GM19328 (cell line): Measurements from ENCODE around the gene CCDC91.

Experiments used
- ATAC-seq: cut with Tn5 transposase; IDR thresholded peaks from one replicate; pipeline ENCODE4 v1.9.1; 2021; ENCODE audit warnings: mild to moderate bottlenecking, moderate library complexity; ENCODE audit not compliant: unreplicated experiment

Gene CCDC91

DNA sequence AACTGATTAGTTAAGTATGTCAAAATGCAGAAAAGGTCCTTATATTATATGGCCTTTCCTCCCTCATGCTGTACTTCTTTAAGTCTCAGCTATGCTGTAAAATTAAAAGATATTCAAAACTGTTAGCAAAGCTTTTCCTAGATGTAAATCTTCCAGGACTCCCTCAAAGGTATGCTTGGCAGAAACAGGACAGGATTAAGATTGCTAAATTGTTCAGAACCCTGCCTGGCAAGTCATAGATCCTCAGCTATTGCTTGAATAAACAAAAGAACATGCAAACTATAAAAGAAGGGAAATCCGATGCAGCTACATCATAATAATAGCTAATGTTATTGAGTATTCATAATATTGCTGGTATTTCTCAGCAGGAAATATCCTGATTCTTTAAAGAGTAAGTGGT lies 322.6 kb downstream of the CCDC91 start:
- no peak for ATAC-seq

DNA sequence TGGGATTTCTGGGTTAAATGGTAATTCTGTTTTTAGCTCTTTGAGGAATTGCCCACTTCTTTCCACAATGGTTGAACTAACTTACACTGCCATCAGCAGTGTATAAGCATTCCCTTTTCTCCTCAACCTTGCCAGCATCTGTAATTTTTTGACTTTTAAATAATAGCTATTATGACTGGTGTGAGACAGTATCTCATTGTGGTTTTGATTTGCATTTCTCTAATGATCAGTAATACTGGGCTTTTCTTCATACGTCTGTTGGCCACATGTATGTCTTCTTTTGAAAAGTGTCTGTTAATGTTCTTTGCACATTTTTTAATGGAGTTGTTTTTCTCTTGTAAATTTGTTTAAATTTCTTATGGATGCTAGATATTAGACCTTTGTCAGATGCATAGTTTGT lies 323.7 kb downstream of the CCDC91 start:
- no peak for ATAC-seq

DNA sequence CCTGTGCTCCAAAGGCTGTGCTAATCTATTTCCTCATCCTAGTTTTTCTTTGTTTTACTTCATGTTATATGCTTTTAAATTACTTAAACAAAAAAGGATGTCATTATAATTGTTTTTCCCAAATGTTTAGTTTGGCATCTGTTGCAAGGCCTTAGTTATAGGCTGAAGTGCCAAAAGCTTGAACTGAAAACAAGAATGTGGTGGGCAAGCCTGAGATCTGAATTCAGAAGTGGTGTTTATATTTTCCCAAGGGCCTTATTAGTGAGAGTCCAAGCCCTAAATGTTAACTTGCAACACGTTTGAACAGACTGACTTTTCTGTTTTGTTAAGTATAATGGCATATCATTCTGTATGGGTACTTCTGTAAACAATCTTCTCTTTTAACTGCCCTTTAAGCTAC lies 326.8 kb downstream of the CCDC91 start:
- no peak for ATAC-seq

DNA sequence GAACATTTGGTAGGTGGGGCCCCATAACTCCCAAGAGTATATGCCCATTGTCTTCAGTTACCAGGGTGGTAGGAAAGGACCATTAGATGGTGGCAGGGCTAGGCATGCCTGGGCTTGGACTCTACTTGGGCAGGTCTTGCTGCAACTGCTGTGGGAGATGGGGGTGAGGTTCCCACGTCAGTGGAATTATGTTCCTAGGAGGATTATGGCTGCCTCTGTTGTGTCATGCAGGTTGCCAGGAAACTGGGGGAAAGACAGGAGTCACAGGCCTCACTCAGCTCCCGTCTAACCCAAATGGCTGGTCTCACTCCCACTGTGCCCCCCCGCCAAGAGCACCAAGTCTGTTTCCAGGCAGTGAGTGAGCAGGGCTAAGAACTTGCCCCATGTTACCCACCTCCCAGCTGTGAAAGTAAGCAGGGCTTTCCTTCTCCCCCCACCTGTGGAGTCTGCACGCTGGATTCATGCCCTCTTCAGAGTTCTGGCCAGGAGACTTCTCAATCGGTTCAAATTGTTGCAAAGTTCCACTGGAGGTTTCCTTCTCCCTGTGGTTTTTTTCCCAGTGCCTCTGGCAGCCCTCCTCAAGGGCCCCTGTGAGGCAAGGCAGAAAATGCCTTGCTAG lies 337.5 kb downstream of the CCDC91 start:
- ATAC-seq: no peak

DNA sequence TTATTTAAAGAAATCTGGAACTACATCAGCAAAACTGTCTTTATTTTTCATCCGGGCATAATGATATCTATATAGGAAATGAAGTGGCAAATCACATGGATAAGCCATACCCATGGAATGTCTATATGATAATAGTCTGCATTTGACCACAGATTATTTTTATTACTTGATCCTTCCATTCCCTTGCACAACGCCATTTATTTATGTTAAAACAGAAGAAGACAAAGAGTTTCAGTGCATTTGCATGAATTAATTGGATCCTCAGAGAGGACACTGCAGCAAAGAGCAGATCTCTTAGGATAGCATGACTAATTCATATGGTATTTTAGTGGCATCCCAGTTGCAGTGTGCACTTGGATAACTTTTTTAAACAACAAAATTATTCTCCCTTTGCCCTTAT lies 345.0 kb downstream of the CCDC91 start:
- no peak for ATAC-seq

DNA sequence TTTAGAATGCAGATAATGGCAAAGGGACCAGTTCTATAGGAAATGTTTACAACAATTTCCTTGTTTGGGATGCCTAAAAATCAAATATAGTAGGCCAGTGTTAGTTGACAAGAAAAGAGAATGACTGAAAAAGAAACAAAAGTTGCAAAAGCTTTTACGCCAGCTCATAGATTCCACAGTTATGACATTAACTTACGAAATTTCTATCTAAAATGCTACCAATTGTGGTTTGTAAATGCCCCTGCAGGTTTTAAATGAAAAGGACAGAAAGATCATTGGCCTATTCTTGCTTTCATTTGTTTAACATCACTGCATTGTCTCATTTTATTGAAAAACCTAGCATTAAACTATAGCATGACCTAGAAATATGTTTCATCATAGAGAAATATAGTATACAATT lies 345.8 kb downstream of the CCDC91 start:
- ATAC-seq: no peak

DNA sequence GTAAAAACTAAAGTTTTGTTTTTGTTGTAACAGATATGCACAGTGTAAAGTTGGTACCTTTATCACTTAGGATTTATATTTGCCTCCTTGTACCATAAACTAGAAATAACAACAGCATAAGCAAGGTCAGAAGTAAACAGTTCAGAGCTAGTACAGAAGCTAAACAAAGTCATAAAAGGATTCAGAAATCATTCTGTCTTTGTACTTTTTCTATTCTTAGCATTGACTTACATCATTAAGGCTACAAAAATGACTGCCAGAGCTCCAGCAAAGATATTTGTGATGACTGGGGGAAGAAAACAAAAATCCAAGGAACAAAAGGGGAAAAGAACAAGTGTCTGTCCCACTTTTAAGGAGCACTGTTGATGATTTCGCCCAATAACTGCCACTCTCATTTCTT lies 347.2 kb downstream of the CCDC91 start:
- ATAC-seq: no peak

DNA sequence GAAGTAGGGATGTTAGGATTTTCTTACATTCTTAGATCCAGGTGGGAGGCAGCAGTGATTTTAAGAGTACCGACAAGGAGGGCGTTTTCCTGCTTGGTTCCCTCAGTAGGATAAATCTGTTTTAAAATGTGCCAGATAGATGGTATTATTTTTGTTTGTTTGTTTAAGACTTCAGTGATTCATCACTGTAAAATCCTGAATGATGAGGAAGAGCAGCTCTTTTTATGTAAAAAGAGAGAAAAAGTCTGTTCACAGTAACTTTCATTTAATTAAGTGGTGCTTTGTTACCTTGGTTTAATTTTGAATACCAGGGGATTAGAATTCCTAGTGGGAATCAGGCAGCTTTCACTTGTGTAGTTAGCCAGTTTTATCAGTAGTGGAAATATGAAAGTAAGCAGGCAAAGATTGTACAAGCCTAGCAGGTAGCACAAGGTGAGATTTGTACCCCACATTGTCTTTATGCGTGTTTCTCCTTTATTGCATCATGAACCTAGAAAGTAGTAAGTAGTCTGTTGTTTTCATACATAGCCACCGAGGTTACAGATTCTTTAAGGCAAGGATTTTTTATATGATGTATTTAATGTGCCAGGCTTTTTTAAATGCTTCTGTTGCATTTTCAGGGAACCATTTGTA lies 349.6 kb downstream of the CCDC91 start:
- ATAC-seq: no peak

DNA sequence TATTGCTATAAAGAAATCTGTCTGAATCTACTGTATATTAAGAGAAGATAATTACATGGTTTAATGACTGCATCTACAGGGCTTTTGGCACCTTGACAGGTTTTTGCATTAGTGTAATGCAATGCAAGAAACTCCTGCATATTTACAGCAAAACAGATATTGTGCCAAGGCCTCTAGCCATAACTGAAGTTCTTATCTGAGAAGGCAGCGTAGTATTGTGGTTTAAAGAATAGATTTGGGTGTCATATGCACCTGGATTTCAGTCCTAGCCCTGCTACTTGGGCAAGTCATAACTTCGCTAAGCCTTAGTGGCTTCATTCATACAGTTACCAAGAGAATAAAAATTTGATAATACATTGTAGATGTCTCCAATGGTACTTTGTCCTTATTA lies 350.1 kb downstream of the CCDC91 start:
- ATAC-seq: no peak

DNA sequence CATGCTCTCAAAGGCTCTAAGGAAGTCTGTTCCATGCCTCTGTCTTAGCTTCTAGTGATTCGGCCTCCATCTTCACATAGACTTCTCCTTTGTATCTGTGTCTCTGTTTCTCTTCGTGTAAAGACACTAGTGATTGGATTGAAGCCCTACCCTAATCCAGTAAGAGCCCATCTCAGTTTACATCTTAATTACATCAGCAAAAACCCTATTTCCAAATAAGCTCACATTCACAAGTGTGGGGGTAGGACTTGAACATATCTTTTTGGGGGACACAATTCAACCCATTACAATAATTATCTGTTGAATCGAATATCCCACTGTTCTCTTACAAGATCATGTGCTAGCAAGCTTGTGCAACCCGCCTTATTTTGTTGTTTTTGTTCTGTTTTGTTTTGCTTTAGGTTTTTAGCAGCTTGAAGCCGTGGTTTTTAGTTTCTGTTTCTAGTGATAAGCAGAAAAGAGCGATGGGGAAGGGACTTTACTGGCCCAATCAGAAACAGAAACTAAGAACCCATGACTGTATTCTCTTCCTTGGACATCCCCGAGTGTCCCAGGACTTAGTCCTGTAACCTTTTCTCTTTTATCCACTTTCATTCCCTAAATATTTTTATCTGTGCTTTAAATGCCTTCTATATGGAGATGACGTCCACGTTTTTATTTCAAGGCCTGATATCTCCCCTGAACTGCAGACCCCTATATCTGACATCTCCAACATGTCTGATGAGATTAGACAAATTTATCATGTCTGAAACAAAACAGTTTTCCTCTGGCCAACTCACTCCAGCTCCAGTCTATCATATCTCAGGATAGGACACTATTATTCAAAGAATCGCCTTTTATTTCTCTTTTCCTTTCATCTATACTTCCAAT lies 353.0 kb downstream of the CCDC91 start:
- ATAC-seq: no peak

DNA sequence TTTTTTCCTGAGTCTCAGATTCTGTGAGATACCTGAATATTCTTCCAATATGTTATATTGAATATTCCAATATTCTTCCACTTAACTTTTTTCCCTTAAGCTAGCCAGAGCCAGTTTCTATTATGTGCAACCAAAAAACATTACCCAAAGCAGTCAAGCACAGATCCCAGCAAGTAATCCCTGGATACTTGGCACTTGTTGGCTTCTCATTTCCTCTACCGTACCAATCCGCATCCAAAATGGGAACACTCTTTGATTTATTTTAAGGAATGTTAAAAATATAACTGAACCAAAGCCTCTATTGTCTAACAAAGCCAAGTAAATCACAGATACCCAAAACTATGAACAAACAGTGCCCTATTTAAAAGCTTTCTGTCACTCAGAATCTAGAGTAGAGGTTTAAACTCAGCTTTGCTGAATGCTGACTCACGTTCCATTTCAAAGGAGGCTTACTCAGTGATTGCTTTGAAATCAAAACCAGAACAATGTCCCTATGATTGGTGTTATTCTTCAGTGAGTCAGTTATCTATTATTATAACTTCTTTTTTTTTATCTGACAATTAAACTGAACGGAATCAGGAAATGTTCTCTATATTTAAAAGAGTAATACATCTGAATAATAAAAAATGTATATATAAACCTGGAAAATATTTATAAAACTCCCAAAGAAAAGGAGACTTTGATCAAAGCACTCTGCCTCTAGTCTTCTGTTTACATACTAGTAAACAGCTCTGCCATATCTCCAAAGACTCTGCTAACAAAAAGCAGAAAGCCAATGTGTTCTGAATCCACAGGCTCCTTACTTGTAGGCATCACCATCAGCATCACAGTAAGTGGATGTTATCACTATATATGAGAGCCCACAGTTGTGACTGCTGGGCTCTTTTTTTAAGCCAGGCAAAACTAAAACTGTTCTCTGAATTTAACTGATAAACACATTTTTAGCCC lies 360.8 kb downstream of the CCDC91 start:
- no peak for ATAC-seq

DNA sequence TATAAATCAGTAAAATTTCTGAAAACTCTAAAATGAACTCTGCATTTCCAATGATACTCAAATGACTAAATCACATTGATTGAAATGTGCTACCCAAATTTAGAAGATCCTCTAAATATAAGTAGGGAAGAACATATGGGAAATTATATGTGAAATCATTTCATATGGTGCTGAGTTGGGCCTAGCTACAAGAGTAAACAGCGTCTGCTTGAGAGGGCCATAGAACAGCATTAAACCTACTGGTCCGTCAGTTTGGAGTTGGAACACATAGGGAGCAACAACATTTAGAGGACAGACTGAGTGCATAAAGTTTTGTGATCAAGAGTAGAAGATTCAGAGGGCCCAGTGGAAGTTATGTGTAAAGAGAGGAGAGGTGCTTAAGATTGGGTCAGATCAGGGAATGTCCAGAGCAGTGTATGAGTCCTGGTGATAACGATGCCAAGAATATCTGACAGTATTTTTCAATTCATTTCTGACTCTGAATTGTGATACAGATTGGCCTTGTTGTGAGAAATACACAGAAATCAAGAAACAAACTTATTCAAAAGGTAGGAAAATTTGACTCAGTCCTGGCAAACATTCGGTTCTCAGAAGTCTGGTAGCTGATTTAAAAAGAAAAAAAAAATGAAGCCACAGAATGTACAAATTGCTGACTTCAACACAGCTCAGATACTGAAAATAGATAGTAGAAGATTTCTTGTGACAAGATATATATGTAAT lies 362.2 kb downstream of the CCDC91 start:
- ATAC-seq: no peak

DNA sequence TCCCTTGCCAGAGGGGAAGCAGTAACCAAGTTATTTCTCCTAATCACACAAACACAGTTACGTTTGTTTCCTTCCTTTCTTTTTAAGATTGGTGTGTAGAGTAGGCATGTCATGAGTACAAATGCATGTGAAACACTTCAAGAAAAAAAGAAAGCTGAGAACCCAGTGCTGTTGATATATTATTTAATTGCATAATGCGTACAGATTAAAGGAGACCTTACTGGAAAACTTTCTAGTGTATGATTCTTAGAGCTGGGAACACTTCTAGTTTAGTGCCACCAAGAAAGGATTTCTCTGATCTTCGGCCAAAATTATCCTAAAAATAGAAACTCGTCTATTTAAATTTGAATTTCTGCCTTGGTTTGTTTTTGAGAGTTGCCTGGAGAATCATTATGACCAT lies 365.5 kb downstream of the CCDC91 start:
- no peak for ATAC-seq

DNA sequence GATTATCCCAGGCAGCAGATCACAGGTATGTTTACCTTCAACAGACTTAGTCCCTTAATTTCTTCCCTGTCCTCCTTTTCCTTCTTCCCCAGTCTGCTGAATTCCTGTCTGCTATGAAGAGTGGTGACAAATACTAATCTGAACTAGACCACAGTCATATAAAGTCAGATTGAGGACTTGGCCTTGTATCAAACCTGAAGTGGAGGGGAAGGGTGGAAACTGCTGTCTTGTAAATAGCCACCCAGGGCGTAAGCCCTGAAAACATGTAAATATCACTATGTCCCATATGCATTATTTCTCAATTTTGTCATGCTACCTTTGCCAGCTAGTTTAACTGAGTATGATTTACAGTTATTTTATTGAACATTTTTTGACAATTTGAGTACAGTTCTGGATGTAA lies 368.0 kb downstream of the CCDC91 start:
- ATAC-seq: no peak

DNA sequence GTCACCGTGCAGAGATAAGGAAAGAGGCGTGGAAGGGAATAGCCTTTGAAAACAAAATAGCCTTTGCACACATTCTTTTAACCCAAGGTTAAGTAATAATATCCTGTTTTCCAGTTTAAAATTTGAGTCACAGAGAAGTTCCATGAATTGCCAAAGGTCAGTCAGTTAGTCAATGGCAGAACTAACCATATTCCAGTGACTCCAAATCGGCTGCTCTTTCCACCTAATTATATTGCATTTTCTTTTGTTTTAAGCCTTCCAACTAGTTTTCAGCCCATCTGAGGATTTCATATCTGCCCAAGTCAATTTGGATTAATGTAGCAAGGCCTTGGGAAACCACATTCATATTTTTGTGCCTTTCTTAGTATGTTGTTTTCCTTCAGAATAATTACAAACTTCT lies 373.0 kb downstream of the CCDC91 start:
- no peak for ATAC-seq

DNA sequence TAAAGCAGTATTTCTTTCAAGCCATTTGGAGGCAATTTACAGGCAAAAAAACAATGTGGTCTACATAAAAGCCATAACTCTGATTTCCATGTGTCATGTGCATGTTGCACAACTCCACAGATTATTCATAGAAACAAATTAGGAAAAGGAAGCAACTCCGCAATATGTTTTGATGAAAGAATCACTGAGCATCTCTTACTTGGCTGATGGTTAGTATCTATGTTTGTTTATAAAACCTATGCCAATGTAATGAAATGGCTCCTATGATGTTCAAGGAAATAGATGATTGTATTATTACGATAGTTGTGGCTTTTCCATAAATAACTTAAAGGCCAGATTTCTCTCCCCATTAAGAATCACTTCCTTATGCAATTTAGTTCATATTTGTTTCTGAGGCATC lies 373.7 kb downstream of the CCDC91 start:
- no peak for ATAC-seq

DNA sequence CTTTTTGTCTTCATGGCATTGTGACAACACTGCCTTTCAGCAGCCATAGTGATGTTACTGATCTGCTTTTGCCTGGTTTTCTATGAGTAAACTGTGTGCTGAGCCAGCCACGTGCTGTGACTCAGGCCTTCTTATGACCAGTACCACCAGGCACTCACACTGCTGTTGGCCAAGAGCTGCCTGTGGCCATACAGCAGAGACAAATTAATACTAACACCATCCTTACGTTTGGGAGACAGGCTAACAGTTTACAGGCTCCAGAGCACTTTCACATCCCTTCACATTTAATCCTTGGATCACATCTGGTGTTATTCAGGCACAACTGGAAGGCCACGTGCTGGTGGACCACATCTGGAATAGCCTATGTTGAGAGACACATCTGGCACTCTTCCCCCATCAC lies 377.9 kb downstream of the CCDC91 start:
- no peak for ATAC-seq

DNA sequence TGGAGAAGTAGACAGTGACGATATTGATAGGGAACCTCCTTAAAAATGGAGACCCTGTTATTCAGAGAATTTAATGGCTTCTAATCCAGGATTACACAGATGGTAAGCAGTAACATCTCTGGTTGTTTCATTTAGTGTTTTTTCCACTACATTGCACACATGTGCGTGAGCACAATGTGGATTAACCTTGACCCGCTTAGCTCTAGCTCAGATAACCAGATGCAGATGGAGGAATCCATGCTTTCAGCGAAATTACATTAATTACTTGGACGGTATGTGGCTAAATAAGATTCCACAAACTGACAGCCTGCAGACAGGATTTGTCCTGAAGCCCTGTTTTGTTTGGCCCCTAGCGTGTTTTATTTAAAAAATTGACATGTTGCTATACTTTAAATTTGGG lies 378.4 kb downstream of the CCDC91 start:
- ATAC-seq: no peak

DNA sequence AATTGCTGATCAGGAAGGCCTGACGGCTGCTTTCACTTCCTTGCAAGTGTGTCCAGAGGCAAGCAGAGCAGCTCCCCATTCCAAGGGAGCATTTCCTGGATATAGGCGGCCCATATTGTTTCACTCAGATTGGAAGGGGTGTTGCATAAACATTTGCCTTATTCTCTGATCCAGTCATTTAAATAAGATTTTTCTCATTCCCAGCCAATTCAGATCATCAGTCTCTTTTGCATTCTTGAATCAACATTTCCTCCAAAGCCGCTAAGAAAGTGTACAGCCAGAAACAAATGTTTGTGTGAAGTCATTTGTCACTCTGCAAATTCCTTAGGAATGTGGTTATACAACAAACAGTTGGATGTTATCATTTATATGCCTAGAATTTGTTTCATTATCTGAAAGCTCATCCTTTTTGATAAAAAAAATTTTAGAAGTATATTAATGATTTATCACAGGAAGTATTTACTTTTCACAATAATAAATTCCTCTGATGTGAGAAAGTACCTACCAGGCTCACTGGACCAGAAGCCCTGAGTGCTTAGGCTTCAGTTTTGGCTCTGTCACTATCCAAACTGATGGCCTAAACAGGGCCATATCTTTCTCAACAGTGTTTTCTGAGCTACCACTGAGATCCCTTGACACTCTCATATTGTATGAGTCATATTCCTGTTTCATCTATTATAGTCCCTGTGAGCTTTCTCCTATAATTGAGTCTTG lies 379.6 kb downstream of the CCDC91 start:
- ATAC-seq: no peak

DNA sequence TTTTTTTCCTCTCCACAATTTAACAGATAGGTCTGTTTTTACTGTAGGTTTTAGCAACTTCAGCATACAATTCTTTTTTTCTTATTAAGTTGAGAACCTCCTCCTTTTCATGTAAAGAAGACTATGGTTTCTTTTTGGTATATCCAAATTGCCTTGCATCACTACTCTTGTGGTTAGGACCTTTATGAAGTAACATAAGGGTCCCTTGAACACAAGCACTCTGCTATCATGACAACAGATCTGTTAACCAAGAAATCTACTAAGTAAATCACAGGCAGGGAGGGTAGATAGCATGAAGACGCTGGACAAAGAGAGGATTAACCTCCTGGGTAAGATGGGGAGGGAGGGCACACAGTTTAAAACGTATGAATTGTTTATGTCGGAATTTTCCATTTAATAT lies 380.6 kb downstream of the CCDC91 start:
- ATAC-seq: no peak
